Upper lobe of left lung (tissue), 4 donors: ENCODE data around the gene TAF7.
"Not testable (repeated sequence)": the region's sequence is repeated elsewhere in the genome, so short reads cannot be mapped to it uniquely, and the experiment has no call there.

Experiments used
- CTCF ChIP-seq, 6 experiments: fragments of 450-650 bp in 4 of 6; fragments of 200-600 bp in 2 of 6; sonication (generic) in 2 of 6; IDR thresholded peaks; one replicate each; pipeline ENCODE4 v1.5.1; 2016 to 2019; ENCODE audit warnings: antibody characterized with exemption in 6 of 6
- EP300 ChIP-seq, 4 donors: sonication (generic); formaldehyde crosslinking; IDR thresholded peaks; one replicate each; pipeline ENCODE4 v1.5.1; 2017; ENCODE audit warnings: antibody characterized with exemption in 4 of 4, control low read depth in 2 of 4
- POLR2A ChIP-seq, 4 donors: fragments of 450-650 bp; IDR thresholded peaks; one replicate each; pipeline ENCODE4 v1.5.1; 2016 to 2017; ENCODE audit warnings: antibody characterized with exemption in 4 of 4, mild to moderate bottlenecking in 2 of 4
- POLR2AphosphoS5 ChIP-seq, 2 donors: sonication (generic); formaldehyde crosslinking; IDR thresholded peaks; one replicate each; pipeline ENCODE4 v1.5.1; 2017; ENCODE audit warnings: antibody characterized with exemption in 2 of 2

- not testable (repeated sequence) for TF ChIP-seq CTCF, POLR2AphosphoS5, POLR2A, EP300 (IDR thresholded peaks at IDR 0.05)
Observed at GRCh38 chr5:141332571-141332970, 12.0 kb upstream of the TAF7 start.
